Activated CD4-positive, alpha-beta T cell treated with anti-CD3 and anti-CD28 coated beads for 48 hours (primary cell): ENCODE results near the gene UBTD1.
A peak's percentile ranks its signal among the peaks of the same experiment; 100 is the strongest.
"Not testable (repeated sequence)": the region's sequence is repeated elsewhere in the genome, so short reads cannot be mapped to it uniquely, and the experiment has no call there.

Source experiments
- DNase-seq: peaks from one replicate; pipeline ENCODE4 v3.0.0-alpha.2; 2020

UBTD1 gene

GRCh38 chr10:97517096-97517750, 18.5 kb downstream of the UBTD1 start:
- no peak for DNase-seq

DNA sequence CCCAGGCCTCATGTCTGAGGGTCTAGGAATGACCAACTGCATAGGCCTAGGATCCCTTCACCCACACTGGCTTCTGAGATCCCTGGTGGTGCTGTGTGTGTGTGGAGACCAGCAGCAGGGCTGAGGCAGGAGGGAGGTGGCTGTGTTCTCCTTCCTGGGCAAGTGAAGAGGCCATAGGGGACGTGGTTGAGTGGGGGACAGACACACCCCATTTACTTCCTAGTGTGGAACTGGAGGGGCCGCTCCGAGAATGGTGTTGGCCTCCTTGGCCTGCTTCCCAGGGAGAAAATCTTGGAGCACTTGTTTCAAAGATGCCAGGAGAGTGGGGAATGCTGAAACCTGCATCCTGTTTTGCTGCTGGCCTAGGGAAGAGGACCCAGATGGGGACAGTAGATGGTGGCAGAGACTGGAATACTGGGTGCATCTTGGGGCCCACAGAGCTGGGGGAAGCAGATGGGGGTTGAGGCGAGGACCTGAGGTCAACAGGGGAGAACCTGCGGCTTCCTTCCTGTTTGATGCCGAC, 19.1 kb downstream of the UBTD1 start:
- DNase-seq: no peak

- DNase-seq: no peak
Measured at GRCh38 chr10:97518301-97519043, 19.7 kb downstream of the UBTD1 start.

GRCh38 chr10:97519342-97519741, 20.6 kb downstream of the UBTD1 start:
- DNase-seq: no peak

DNA sequence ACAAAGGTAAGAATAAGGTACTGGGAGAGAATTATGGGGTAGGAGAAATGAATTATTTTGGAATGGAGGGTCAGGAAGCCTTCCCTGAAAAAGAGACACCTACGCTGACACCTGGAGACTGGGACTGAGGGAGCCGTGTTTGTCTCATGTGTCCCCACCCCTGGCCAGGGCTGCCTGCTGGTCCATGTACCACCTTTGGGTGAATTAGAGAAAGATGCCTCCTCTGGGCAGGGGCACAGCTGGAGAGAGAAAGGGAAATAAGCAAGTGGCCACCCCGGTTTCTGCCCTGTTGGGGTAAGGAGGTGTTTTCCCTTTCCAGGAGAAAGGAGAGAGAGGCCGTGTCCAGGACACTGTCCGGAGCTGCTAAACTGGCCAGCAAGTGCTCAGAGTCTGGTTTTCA, 21.8 kb downstream of the UBTD1 start:
- no peak for DNase-seq

- no peak for DNase-seq
Measured at GRCh38 chr10:97520978-97521761, 22.4 kb downstream of the UBTD1 start.

- no peak for DNase-seq
Measured at GRCh38 chr10:97522071-97522470, 23.3 kb downstream of the UBTD1 start.

- no peak for DNase-seq
Measured at GRCh38 chr10:97522937-97523336, 24.2 kb downstream of the UBTD1 start.

DNA sequence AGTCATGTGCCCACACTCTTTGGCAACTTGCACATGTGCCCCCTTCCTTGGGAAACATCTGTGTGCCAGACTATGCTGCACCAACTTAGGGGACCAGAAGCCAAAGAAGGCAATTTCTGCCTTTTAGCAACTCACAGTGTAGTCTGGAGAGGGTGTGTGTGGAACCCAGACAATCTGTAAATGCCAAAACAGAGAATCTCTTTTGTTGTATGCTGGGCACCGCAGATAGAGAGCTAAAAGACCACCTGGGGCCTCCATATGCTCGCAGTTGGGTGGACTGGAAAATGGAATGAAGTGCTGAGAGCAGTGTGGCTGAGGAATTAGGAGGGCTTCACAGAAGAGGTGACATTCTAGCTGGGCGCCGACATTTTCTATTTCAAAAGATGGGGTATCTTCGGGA, 26.4 kb downstream of the UBTD1 start:
- no peak for DNase-seq

GRCh38 chr10:97525683-97526110, 27.0 kb downstream of the UBTD1 start:
- DNase-seq: no peak

DNA sequence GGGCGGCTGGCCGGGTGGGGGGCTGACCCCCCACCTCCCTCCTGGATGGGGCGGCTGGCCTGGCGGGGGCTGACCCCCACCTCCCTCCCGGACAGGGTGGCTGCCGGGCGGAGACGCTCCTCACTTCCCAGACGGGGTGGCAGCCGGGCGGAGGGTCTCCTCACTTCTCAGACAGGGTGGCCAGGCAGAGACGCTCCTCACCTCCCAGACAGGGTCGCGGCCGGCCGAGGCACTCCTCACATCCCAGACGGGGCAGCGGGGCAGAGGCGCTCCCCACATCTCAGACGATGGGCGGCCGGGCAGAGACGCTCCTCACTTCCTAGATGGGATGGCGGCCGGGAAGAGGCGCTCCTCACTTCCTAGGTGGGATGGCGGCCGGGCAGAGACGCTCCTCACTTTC, 30.2 kb downstream of the UBTD1 start:
- DNase-seq: not testable (repeated sequence)

GRCh38 chr10:97529685-97530465, 31.2 kb downstream of the UBTD1 start:
- DNase-seq: no peak

DNA sequence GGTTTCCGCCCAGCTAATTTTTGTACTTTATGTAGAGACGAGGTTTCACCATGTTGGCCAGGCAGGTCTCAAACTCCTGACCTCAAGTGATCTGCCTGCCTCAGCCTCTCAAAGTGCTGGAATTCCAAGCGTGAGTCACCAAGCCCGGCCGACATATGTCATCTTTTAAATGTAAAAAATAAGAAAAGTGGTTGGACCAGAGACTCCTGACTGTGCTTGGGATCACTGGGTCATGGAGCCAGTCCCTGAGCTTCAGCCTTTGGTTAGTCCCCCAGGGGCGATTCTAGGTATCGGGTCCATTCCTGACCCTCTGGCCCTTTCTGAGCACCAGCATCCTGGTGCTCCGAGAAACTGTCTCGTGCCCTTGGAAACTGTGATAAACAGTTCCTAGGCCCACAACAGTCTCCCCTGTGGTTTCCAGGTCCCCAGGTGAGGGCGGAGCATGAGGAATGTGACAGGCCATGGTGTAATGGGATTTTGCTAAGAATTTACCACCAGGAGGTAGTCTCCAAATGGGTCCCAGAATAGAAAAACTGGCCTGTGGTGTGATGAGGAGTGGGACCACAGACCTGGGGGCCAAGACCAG, 32.8 kb downstream of the UBTD1 start:
- DNase-seq: no peak

DNA sequence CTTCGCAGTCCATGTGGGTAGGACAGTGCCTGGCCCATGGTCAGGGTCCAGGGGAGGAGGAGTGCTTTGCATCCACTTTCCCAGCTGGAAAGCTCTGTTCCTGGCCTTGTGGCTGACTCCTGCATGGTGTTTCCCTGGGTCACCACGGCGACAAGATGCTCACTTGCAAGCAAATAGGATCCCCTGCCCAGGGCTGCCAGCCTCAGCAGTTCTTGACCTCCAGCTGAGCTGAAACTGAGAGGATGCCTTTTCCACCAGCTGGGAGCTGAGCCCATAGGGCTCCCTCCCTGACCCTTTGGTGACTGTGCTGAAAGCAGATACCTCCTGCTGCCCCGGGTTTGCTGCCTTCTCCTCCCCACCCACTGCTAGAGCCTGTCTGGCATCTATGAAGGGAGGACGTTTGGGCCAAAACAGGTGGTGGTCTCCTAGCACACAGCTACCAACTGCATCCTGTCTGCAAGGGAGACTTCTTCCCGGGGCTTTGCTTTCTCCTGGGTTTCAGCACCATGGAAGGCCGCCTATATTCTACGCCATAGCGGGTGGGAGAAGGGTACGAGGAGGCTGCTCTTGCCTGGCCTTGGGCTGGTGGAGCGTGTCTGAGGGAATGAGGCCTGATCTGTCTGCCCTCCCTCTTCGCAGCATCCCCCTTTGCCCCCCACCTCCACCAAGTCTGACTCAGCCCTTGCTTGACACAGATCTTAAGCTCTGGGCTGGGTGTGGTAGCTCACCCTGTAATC, 34.4 kb downstream of the UBTD1 start:
- no peak for DNase-seq

DNA sequence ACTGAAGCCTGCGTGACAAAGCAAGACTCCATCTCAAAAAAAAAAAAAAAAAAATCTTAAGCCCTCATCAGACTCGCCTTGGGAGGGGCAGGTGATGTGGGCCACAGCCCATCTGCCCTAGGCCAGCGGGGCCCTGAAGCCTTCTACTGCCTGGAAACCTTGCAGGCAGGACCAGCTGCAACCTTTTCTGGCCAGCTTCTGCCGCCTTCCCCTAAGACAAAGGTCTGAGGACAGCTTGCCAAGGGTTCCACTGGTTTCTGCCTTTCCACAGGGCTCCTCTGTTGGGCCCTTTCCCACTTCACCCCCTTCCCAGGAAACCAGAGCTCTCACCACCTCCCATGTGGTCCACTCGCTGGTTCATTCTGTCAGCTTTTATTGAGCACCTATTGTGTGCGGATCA, 35.2 kb downstream of the UBTD1 start:
- no peak for DNase-seq

DNA sequence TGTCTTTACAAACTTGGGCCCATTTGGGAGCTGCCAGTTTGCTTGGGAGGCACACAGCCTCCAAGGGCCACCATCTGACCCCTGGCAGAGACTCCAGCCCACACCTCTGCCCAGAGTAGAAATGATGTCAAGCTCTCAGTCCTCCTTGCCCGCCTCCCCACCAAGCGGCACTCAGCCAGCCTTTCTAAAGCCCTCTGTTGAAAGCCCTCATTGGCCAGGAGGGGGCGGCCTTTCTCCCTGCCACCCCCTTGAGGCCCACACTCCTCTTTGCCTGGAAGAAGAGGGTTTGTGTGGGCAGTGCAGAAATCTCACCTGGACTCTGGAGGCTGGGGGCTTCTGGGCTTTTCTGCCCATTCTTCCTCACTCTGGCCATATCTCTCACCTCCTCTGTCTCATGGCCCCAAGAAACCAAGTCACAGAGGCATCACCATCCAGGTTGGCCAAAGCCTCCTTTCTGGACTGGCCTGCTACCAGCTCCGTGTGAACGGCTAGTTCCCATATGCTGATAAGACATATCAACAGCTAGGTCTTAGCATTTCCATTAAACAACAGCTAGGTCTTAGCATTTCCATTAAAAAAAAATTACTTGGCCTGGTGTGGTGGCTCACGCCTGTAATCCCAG, 36.1 kb downstream of the UBTD1 start:
- peak; percentile 64 for DNase-seq

DNA sequence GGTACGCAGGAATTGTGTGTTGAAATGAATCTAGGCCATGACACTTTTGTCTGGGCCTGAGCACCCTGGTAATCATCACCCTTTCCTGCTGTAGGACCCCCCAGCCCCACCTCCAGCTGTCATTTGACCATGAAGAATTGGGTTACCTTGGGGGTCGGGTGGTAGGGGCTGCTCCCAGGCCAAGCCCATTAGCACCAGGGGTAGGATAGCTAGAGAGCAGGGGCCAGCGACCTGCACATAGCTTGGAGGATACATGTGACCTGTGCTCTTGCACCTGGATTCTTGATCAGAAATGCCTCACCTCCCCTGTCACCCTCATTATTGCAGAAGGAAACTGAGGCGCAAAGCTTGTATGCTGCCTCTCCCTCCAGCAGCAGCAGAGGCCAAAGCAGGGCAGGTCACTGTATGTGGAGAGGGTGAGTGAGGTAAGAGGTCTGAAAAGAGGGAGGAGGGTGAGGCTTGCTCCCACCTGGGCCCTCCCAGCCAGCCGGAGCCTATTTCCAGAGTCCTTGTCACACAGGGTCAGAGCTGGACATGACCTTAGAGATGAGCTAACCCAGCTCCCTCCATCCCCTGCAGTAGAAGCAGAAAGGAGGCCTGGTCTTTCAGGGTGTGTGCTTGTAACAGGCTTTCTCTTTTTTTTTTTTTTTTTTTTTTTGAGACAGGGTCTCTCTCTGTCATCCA, 38.6 kb downstream of the UBTD1 start:
- no peak for DNase-seq

DNA sequence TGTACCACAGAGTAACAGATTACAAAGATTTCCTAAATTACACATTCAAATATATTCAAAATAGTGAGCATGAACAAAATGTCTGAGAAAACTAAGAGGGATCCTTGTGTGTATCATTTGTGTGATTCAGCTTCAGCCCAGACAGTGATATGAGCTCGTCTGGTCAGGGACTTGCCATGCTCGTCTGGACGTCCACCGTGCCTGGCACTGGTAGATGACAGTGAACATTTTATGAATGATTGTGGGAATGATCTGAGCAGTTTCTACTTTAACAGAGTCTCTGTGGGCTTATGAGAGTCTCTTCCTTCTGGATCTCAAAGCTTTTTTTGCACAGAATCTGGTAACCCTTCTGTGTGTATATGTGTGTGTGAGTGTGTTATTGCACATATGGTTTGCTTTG, 39.7 kb downstream of the UBTD1 start:
- DNase-seq: no peak

DNA sequence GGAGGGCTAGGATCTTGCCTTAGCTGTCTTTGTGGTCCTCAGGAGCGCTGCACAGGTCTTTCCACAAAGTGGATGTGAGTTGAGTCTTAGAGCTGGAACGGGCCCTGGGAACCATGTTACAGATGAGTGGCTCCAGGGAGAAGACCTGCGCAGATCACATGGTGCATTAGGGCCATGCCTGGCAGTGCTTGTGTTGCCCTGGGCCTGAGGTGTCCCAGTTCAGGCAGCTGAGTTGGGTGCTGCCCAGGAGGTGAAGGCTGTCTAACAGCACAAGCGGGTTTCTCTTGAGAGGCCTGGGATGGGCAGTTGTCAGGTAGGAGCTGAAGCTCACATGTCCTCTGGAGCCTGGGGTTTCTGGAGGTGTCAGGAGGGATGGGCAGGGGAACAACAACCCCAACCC, 40.1 kb downstream of the UBTD1 start:
- no peak for DNase-seq

GRCh38 chr10:97539523-97540200, 40.9 kb downstream of the UBTD1 start:
- DNase-seq: no peak
